NCI-H1694 treated with DMSO at 0.1 percent for 48 hours (cell line): ENCODE data around the gene FAM3B.

Experiments used
- DNase-seq: peaks from one replicate; lab custom pipeline; 2025; lab: John Stamatoyannopoulos, UW

The FAM3B gene

GRCh38 chr21:41398251-41398650 is 81.7 kb downstream of the FAM3B start:
- no peak for DNase-seq

GRCh38 chr21:41398831-41399230 is 82.2 kb downstream of the FAM3B start:
- no peak for DNase-seq

- DNase-seq: no peak
Measured at GRCh38 chr21:41399246-41399800, 82.7 kb downstream of the FAM3B start.

GRCh38 chr21:41402231-41402630 is 85.6 kb downstream of the FAM3B start:
- no peak for DNase-seq

GRCh38 chr21:41402796-41403195 is 86.2 kb downstream of the FAM3B start:
- DNase-seq: no peak

- DNase-seq: no peak
Measured at GRCh38 chr21:41403331-41403730, 86.7 kb downstream of the FAM3B start.

- no peak for DNase-seq
Measured at GRCh38 chr21:41403966-41404365, 87.4 kb downstream of the FAM3B start.

GRCh38 chr21:41405321-41405720 is 88.7 kb downstream of the FAM3B start:
- no peak for DNase-seq

GRCh38 chr21:41406340-41406739 is 89.7 kb downstream of the FAM3B start:
- no peak for DNase-seq
